Measurements from ENCODE around the gene HSF2. TPM values are rescaled to one million over a fixed set of nuclear protein-coding genes. Genes with fewer than 3 reads are reported as not detected.
A peak's percentile ranks its signal among the peaks of the same experiment; 100 is the strongest.

The HSF2 gene
- total RNA-seq, 1 experiment from 2014 or later: 10.6 TPM

DNA sequence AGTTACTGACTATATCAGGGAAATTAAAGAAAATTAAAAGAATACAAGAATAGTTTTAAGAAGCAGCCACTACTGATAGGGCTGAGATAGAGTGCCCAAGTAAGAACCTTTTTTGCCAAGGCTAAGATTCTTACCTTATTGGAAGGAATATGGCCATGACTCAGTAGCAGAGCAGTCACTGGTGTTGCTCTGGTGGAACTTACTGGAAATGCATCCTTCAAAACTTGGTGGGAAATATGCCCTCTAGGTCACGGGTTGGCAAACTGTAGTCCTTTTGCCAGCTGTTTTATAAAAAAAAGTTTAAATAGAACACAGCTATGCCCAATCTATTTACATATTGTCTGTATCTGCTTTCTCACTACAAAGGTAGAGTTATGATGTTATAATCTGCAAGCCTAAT lies 6.0 kb downstream of the HSF2 start:
- DNase-seq (ENCODE audit: low spot score) (no peak), ATAC-seq (peak; percentile 77)
- Mint-ChIP-seq H3K9me3 (no peaks in the 10 kb centered on the region), H3K27me3 (ENCODE audit: low read depth) (peaks cover 9% of the 10 kb centered on the region), H3K36me3 (no peaks in the 10 kb centered on the region), H3K4me1 (peaks cover 35% of the 10 kb centered on the region), H3K27ac (no peak overlapping the region), H3K4me3 (no peak overlapping the region)
- POLR2A ChIA-PET: no interaction called here
- TF ChIP-seq, protein P1, sequence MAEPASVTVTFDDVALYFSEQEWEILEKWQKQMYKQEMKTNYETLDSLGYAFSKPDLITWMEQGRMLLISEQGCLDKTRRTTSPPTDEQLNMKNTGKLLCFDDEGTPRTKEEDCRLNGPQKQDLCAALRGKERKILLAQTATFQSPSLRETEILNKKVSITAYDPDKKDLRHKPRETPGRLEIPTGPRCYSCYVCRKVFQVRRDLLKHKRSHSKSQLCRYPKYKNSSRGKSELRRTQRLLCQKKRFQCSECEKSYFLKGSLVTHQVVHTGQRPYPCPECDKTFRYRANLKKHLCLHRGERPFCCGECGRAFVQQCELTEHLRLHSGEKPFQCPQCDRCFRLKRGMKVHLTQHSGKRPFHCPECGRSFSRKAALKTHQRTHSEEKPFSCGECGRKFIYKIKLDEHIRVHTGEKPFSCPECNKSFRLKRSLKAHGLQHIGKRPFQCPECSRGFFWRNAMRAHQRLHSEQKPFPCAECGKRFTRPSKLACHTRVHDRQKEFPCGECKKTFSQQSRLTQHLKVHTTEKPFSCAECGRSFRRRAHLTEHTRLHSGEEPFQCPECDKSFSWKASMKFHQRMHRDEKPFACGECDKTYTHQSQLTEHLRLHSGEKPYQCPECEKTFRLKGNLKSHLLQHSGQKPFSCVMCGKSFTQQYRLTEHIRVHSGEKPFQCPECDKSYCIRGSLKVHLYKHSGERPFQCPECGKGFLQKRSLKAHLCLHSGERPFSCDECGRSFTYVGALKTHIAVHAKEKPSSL (CRISPR knock-in tag; conservative IDR thresholded peaks at IDR 0.05): no peak
- no peak for TF ChIP-seq TEAD4 (CRISPR knock-in tag; IDR thresholded peaks at IDR 0.05)
- no peak for TF ChIP-seq ETV6 (CRISPR knock-in tag; IDR thresholded peaks at IDR 0.05)
- TF ChIP-seq, protein P2, sequence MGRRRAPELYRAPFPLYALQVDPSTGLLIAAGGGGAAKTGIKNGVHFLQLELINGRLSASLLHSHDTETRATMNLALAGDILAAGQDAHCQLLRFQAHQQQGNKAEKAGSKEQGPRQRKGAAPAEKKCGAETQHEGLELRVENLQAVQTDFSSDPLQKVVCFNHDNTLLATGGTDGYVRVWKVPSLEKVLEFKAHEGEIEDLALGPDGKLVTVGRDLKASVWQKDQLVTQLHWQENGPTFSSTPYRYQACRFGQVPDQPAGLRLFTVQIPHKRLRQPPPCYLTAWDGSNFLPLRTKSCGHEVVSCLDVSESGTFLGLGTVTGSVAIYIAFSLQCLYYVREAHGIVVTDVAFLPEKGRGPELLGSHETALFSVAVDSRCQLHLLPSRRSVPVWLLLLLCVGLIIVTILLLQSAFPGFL (CRISPR knock-in tag; IDR thresholded peaks at IDR 0.05; ENCODE audit: borderline replicate concordance): no peak
- TF ChIP-seq, protein P3, sequence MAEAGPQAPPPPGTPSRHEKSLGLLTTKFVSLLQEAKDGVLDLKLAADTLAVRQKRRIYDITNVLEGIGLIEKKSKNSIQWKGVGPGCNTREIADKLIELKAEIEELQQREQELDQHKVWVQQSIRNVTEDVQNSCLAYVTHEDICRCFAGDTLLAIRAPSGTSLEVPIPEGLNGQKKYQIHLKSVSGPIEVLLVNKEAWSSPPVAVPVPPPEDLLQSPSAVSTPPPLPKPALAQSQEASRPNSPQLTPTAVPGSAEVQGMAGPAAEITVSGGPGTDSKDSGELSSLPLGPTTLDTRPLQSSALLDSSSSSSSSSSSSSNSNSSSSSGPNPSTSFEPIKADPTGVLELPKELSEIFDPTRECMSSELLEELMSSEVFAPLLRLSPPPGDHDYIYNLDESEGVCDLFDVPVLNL (CRISPR knock-in tag; IDR thresholded peaks at IDR 0.05; ENCODE audit: borderline replicate concordance, low read depth): no peak
- no peak for TF ChIP-seq FOXK1 (CRISPR knock-in tag; IDR thresholded peaks at IDR 0.05)
- no peak for TF ChIP-seq IRF2 (CRISPR knock-in tag; IDR thresholded peaks at IDR 0.05; ENCODE audit: borderline replicate concordance, low read depth)
- TF ChIP-seq ZNF396 (CRISPR knock-in tag; IDR thresholded peaks at IDR 0.05; ENCODE audit: borderline replicate concordance): no peak
- no peak for TF ChIP-seq NFE2L1 (CRISPR knock-in tag; IDR thresholded peaks at IDR 0.05)
- TF ChIP-seq OVOL2 (CRISPR knock-in tag; IDR thresholded peaks at IDR 0.05; ENCODE audit: borderline replicate concordance): no peak
- TF ChIP-seq GABPB1 (CRISPR knock-in tag; IDR thresholded peaks at IDR 0.05): no peak
- no peak for TF ChIP-seq SMAD4 (CRISPR knock-in tag; IDR thresholded peaks at IDR 0.05)
- TF ChIP-seq, protein P4, sequence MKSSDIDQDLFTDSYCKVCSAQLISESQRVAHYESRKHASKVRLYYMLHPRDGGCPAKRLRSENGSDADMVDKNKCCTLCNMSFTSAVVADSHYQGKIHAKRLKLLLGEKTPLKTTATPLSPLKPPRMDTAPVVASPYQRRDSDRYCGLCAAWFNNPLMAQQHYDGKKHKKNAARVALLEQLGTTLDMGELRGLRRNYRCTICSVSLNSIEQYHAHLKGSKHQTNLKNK (CRISPR knock-in tag; IDR thresholded peaks at IDR 0.05): no peak
- no peak for TF ChIP-seq PRRX2 (CRISPR knock-in tag; IDR thresholded peaks at IDR 0.05)
- TF ChIP-seq CREB1 (CRISPR knock-in tag; IDR thresholded peaks at IDR 0.05): no peak
- TF ChIP-seq, protein P5, sequence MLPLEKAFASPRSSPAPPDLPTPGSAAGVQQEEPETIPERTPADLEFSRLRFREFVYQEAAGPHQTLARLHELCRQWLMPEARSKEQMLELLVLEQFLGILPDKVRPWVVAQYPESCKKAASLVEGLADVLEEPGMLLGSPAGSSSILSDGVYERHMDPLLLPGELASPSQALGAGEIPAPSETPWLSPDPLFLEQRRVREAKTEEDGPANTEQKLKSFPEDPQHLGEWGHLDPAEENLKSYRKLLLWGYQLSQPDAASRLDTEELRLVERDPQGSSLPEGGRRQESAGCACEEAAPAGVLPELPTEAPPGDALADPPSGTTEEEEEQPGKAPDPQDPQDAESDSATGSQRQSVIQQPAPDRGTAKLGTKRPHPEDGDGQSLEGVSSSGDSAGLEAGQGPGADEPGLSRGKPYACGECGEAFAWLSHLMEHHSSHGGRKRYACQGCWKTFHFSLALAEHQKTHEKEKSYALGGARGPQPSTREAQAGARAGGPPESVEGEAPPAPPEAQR (CRISPR knock-in tag; IDR thresholded peaks at IDR 0.05): no peak
- TF ChIP-seq ZNF317 (CRISPR knock-in tag; IDR thresholded peaks at IDR 0.05; ENCODE audit: borderline replicate concordance, low read depth): no peak
- TF ChIP-seq GRHL2 (CRISPR knock-in tag; IDR thresholded peaks at IDR 0.05; ENCODE audit: insufficient replicate concordance, severe bottlenecking): no peak
- TF ChIP-seq, protein P6, sequence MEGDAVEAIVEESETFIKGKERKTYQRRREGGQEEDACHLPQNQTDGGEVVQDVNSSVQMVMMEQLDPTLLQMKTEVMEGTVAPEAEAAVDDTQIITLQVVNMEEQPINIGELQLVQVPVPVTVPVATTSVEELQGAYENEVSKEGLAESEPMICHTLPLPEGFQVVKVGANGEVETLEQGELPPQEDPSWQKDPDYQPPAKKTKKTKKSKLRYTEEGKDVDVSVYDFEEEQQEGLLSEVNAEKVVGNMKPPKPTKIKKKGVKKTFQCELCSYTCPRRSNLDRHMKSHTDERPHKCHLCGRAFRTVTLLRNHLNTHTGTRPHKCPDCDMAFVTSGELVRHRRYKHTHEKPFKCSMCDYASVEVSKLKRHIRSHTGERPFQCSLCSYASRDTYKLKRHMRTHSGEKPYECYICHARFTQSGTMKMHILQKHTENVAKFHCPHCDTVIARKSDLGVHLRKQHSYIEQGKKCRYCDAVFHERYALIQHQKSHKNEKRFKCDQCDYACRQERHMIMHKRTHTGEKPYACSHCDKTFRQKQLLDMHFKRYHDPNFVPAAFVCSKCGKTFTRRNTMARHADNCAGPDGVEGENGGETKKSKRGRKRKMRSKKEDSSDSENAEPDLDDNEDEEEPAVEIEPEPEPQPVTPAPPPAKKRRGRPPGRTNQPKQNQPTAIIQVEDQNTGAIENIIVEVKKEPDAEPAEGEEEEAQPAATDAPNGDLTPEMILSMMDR (IDR thresholded peaks at IDR 0.05): no peak
- CTCF ChIA-PET: interaction anchor here (1.9 kb wide), 1 partner anchor 86 kb away, joined by 5 read pairs; no protein-coding TSS in a partner anchor
